IMR-90 (cell line): ENCODE data around the gene TPGS2. TPM values are rescaled to one million over a fixed set of nuclear protein-coding genes. Genes with fewer than 3 reads are reported as not detected.

Experiments used
- ATAC-seq: fragments of 200-7000 bp; cut with Tn5 transposase; 2 replicates; pipeline ENCODE4 v1.9.1; 2020; ENCODE audit warnings: low read depth, mild to moderate bottlenecking, moderate library complexity
- BruUV-seq: library from RNA; stranded (reverse); fragments of 400-500 nt; replicated peaks from 2 replicates; lab custom pipeline; 2021; lab: Mats Ljungman, UMichigan
- CTCF ChIA-PET: fragments of 300-600 bp; formaldehyde crosslinking; extraction: SDS; loops from one replicate; lab custom pipeline; 2021; ENCODE audit warnings: antibody characterized with exemption; lab: Yijun Ruan, JAX
- POLR2A ChIA-PET: fragments of 300-600 bp; sonication (Branson Sonifier 250); formaldehyde crosslinking; loops from one replicate; lab custom pipeline; 2022; ENCODE audit warnings: antibody characterized with exemption; ENCODE audit not compliant: unreplicated experiment; lab: Charles Lee
- DNase-seq: peaks from one replicate; pipeline ENCODE4 v3.0.0; 2013
- H2AFZ ChIP-seq: replicated peaks from 2 replicates; pipeline ENCODE3; 2013; ENCODE audit warnings: low read length, mild to moderate bottlenecking; ENCODE audit not compliant: poor library complexity
- H2AK5ac ChIP-seq: 2 replicates; pipeline ENCODE4 v1.6.1; 2013; ENCODE audit warnings: low read depth, low read length, inconsistent platforms
- H2AK9ac ChIP-seq: replicated peaks from 2 replicates; pipeline ENCODE3; 2013; ENCODE audit warnings: mild to moderate bottlenecking, low read depth, low read length, moderate library complexity; ENCODE audit not compliant: poor library complexity
- H2BK120ac ChIP-seq: 2 replicates; pipeline ENCODE4 v1.6.1; 2013; ENCODE audit warnings: low read depth, low read length, inconsistent platforms
- H2BK15ac ChIP-seq: 3 replicates; pipeline ENCODE4 v1.6.1; 2013; ENCODE audit warnings: low read depth, low read length, inconsistent platforms
- H2BK20ac ChIP-seq: 2 replicates; pipeline ENCODE4 v1.6.1; 2013; ENCODE audit warnings: low read depth, mild to moderate bottlenecking, inconsistent platforms, low read length, moderate library complexity
- H2BK5ac ChIP-seq: 2 replicates; pipeline ENCODE4 v1.6.1; 2013; ENCODE audit warnings: mild to moderate bottlenecking, low read depth, low read length, inconsistent platforms; ENCODE audit not compliant: poor library complexity, severe bottlenecking
- H3K14ac ChIP-seq: replicated peaks from 2 replicates; pipeline ENCODE4 v1.6.1; 2013; ENCODE audit warnings: low read depth, low read length, inconsistent platforms
- H3K18ac ChIP-seq: 2 replicates; pipeline ENCODE4 v1.6.1; 2013; ENCODE audit warnings: low read depth, low read length, control low read depth
- H3K23ac ChIP-seq: 2 replicates; pipeline ENCODE4 v1.6.1; 2013; ENCODE audit warnings: low read depth, low read length, inconsistent platforms
- H3K27ac ChIP-seq: 2 replicates; pipeline ENCODE4 v1.5.1; 2013; ENCODE audit warnings: mild to moderate bottlenecking, control low read depth, low read length; ENCODE audit not compliant: insufficient read depth
- H3K27me3 ChIP-seq: 2 replicates; pipeline ENCODE4 v1.6.1; 2013; ENCODE audit warnings: low read length; ENCODE audit not compliant: control insufficient read depth, insufficient read depth
- H3K36me3 ChIP-seq: 2 replicates; pipeline ENCODE4 v1.6.1; 2013; ENCODE audit warnings: low read length, mixed read lengths; ENCODE audit not compliant: control insufficient read depth, insufficient read depth
- H3K4ac ChIP-seq: 2 replicates; pipeline ENCODE4 v1.6.1; 2013; ENCODE audit warnings: low read depth, low read length, inconsistent platforms
- H3K4me1 ChIP-seq: 2 replicates; pipeline ENCODE4 v1.6.1; 2013; ENCODE audit warnings: low read length, mixed read lengths; ENCODE audit not compliant: control insufficient read depth, insufficient read depth
- H3K4me2 ChIP-seq: 2 replicates; pipeline ENCODE4 v1.6.1; 2013; ENCODE audit warnings: low read depth, mild to moderate bottlenecking, control low read depth, low read length, moderate library complexity
- H3K4me3 ChIP-seq: 2 replicates; pipeline ENCODE4 v1.5.1; 2013; ENCODE audit warnings: low read depth, mild to moderate bottlenecking, control low read depth, low read length, moderate library complexity; ENCODE audit not compliant: insufficient read depth
- H3K56ac ChIP-seq: 2 replicates; pipeline ENCODE4 v1.6.1; 2013; ENCODE audit warnings: low read length, inconsistent platforms; ENCODE audit not compliant: insufficient read depth; ENCODE audit errors: extremely low read depth
- H3K79me1 ChIP-seq, 2 experiments: 2 replicates each; pipeline ENCODE4 v1.6.1; 2013; ENCODE audit warnings: low read length in 2 of 2, inconsistent platforms in 1 of 2, low read depth in 1 of 2
- H3K9ac ChIP-seq: 2 replicates; pipeline ENCODE4 v1.6.1; 2013; ENCODE audit warnings: low read depth, low read length, control low read depth
- H3K9me1 ChIP-seq: 2 replicates; pipeline ENCODE4 v1.6.1; 2013; ENCODE audit warnings: low read length, inconsistent platforms; ENCODE audit not compliant: insufficient read depth
- H3K9me3 ChIP-seq: 2 replicates; pipeline ENCODE4 v1.6.1; 2013; ENCODE audit warnings: low read length; ENCODE audit not compliant: control insufficient read depth, insufficient read depth
- H4K20me1 ChIP-seq: 2 replicates; pipeline ENCODE4 v1.6.1; 2013; ENCODE audit warnings: low read length, inconsistent platforms; ENCODE audit not compliant: insufficient read depth
- H4K5ac ChIP-seq: 2 replicates; pipeline ENCODE4 v1.6.1; 2013; ENCODE audit warnings: mild to moderate bottlenecking, low read depth, low read length, control low read depth
- H4K8ac ChIP-seq, 2 experiments: 2 replicates each; pipeline ENCODE4 v1.6.1; 2013; ENCODE audit warnings: low read depth in 2 of 2, low read length in 2 of 2, control low read depth in 1 of 2, inconsistent platforms in 1 of 2
- H4K91ac ChIP-seq: 2 replicates; pipeline ENCODE4 v1.6.1; 2013; ENCODE audit warnings: low read depth, low read length, inconsistent platforms; ENCODE audit not compliant: insufficient read depth
- BHLHE40 ChIP-seq: fragments of 150-350 bp; IDR thresholded peaks from 2 replicates; pipeline ENCODE4 v1.6.1; 2016; ENCODE audit warnings: mild to moderate bottlenecking, low read depth, low read length
- MAZ ChIP-seq: IDR thresholded peaks from 2 replicates; pipeline ENCODE4 v1.6.1; 2012; ENCODE audit warnings: low read depth, mild to moderate bottlenecking, low read length, improper control_type of control experiment, moderate library complexity, borderline replicate concordance
- RAD21 ChIP-seq: IDR thresholded peaks from 2 replicates; pipeline ENCODE4 v1.6.1; 2012; ENCODE audit warnings: low read length, improper control_type of control experiment
- RCOR1 ChIP-seq: IDR thresholded peaks from 2 replicates; pipeline ENCODE4 v1.6.1; 2012; ENCODE audit warnings: mild to moderate bottlenecking, low read length, improper control_type of control experiment; ENCODE audit not compliant: insufficient replicate concordance
- RFX5 ChIP-seq: IDR thresholded peaks from 2 replicates; pipeline ENCODE4 v1.8.0; 2012; ENCODE audit warnings: low read depth, mild to moderate bottlenecking, low read length, moderate library complexity
- WGBS, 2 experiments: methylation state at CpG; one replicate each; pipeline versions ENCODE4 v1.1.5 to v1.1.7; 2013; ENCODE audit warnings: missing lambda C conversion rate in 2 of 2; ENCODE audit not compliant: insufficient read length in 1 of 2; ENCODE audit errors: extremely low coverage in 2 of 2; 5-methylcytosine and 5-hydroxymethylcytosine counted together
- dilution Hi-C: fragments of 300-500 bp; cut with HindIII; formaldehyde crosslinking; loops from one replicate; pipeline ENCODE4 v1.14.3; 2018; ENCODE audit warnings: low sequenced_read_pairs; ENCODE audit not compliant: unreplicated experiment
- in situ Hi-C: fragments of 300-500 bp; cut with MboI; formaldehyde crosslinking; loops from 3 replicates; pipeline ENCODE4 v1.14.3; 2019; ENCODE audit warnings: low sequenced_read_pairs, inconsistent platforms, mixed read lengths
- intact Hi-C: fragments of 100-400 bp; cut with micrococcal nuclease; formaldehyde crosslinking; loops from 2 replicates; pipeline ENCODE4 v1.10.0; 2022
- polyA plus RNA-seq, 3 experiments: library from polyadenylated mRNA; depleted of rRNA; stranded (reverse); fragments of >200 nt; gene quantifications; 2 replicates each; pipeline ENCODE4 v1.2.3, GENCODE V29; 2012; ENCODE audit warnings: low replicate concordance in 1 of 3
- total RNA-seq: library from RNA; depleted of rRNA; stranded (reverse); fragments of >200 nt; gene quantifications from 2 replicates; pipeline ENCODE4 v1.2.3, GENCODE V29; 2012
- TF ChIP-seq, protein P1 (sequence below): fragments of 150-350 bp; IDR thresholded peaks from 2 replicates; pipeline ENCODE4 v1.6.1; 2016; ENCODE audit warnings: low read depth, mild to moderate bottlenecking, low read length, moderate library complexity, borderline replicate concordance
- TF ChIP-seq, protein P2 (sequence below): fragments of 150-350 bp; IDR thresholded peaks from 2 replicates; pipeline ENCODE4 v1.6.1; 2017; ENCODE audit warnings: mild to moderate bottlenecking, antibody characterized with exemption, low read length, low read depth

The TPGS2 gene
- total and polyA plus RNA-seq, 2 of the 4 experiments (the other 2 are of a cell fraction), result 201 to 294 TPM

DNA sequence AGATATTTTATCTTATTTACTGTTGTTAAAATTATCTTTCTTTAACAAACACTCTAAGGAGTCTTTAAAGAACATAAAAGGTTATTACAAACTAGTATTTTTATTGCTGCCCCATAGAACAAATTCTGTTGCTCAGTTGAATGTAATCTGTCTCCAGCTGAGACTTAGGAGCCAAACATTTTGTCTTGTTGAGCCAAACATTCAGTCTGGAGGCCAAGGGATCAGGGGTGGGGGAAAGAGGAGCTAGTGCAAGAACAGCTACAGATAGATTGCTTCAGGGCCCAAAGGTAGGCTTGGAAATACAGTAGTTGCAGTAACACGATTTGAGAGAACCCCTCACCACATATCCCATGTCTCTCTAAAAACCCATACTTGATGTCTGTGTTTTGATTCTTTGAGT is 51.2 kb downstream of the TPGS2 start:
- Histone ChIP-seq H3K56ac (no peak overlapping the region), H4K91ac (no peak overlapping the region), H3K27ac (no peak overlapping the region), H3K14ac (no peak overlapping the region), H3K4ac (no peak overlapping the region), H3K36me3 (peaks cover 2% of the 10 kb centered on the region; the same call in 1 of the 2 replicates), H2BK15ac (no peak overlapping the region), H3K27me3 (no peaks in the 10 kb centered on the region), H2BK120ac (no peak overlapping the region), H2BK20ac (no peak overlapping the region), H3K4me2 (no peak overlapping the region), H3K4me1 (peaks cover 10% of the 10 kb centered on the region; the same call in 1 of the 2 replicates), H3K9me3 (no peaks in the 10 kb centered on the region), H2AK5ac (no peak overlapping the region), H3K23ac (no peak overlapping the region), H4K5ac (no peak overlapping the region), H4K8ac (no peak overlapping the region), H4K20me1 (peaks cover 3% of the 10 kb centered on the region; the same call in 1 of the 2 replicates), H3K9me1 (peaks cover 21% of the 10 kb centered on the region), H3K4me3 (no peak overlapping the region), H3K79me1 (no peaks in the 10 kb centered on the region), H2AK9ac (no peak overlapping the region), H3K18ac (no peak overlapping the region), H3K9ac (no peak overlapping the region), H2AFZ (no peak overlapping the region), H2BK5ac (no peak overlapping the region)
- no CpG with 5 or more reads among the region's 1 CpG for WGBS, 2 experiments
- dilution Hi-C loops (no loop called here), in situ Hi-C loops (no loop called here), intact Hi-C loops (no loop called here)
- ATAC-seq (no peak), DNase-seq (no peak)
- ChIA-PET CTCF (no interaction called here), POLR2A (no interaction called here)
- no TSS peak for BruUV-seq
- TF ChIP-seq, protein P1, sequence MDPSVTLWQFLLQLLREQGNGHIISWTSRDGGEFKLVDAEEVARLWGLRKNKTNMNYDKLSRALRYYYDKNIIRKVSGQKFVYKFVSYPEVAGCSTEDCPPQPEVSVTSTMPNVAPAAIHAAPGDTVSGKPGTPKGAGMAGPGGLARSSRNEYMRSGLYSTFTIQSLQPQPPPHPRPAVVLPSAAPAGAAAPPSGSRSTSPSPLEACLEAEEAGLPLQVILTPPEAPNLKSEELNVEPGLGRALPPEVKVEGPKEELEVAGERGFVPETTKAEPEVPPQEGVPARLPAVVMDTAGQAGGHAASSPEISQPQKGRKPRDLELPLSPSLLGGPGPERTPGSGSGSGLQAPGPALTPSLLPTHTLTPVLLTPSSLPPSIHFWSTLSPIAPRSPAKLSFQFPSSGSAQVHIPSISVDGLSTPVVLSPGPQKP, result no peak
- TF ChIP-seq RFX5, result no peak
- TF ChIP-seq, protein P2, sequence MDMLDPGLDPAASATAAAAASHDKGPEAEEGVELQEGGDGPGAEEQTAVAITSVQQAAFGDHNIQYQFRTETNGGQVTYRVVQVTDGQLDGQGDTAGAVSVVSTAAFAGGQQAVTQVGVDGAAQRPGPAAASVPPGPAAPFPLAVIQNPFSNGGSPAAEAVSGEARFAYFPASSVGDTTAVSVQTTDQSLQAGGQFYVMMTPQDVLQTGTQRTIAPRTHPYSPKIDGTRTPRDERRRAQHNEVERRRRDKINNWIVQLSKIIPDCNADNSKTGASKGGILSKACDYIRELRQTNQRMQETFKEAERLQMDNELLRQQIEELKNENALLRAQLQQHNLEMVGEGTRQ, result no peak
- no peak for TF ChIP-seq RAD21
- no peak for TF ChIP-seq BHLHE40
- no peak for TF ChIP-seq MAZ
- no peak for TF ChIP-seq RCOR1
